Right ventricle myocardium superior (tissue), 1 donor: ENCODE results near the gene PLPPR1. TPM values are rescaled to one million over a fixed set of nuclear protein-coding genes. Genes with fewer than 3 reads are reported as not detected.

Experiments used
- ATAC-seq: fragments of 200-7000 bp; cut with Tn5 transposase; one replicate; pipeline ENCODE4 v1.9.1; 2020; ENCODE audit warnings: mild to moderate bottlenecking; ENCODE audit not compliant: poor library complexity
- DNase-seq: peaks from one replicate; pipeline ENCODE4 v3.0.0-alpha.2; 2020
- intact Hi-C: fragments of 100-400 bp; cut with DNase I; formaldehyde crosslinking; loops from one replicate; pipeline ENCODE4 v1.11.2; 2022
- total RNA-seq: library from RNA; stranded (reverse); fragmentation: NEBNext Ultra II Directional; extraction: Animal tissue kit (Norgen Biotek cat#: 25700); gene quantifications from one replicate; pipeline ENCODE4 v1.2.1, GENCODE V29; 2021
- donor health status: DM: no; HTN: yes; CAD: no; lungs with severe emphysema.

The PLPPR1 gene
- total RNA-seq, 1 donor from 2014 or later: not detected

DNA sequence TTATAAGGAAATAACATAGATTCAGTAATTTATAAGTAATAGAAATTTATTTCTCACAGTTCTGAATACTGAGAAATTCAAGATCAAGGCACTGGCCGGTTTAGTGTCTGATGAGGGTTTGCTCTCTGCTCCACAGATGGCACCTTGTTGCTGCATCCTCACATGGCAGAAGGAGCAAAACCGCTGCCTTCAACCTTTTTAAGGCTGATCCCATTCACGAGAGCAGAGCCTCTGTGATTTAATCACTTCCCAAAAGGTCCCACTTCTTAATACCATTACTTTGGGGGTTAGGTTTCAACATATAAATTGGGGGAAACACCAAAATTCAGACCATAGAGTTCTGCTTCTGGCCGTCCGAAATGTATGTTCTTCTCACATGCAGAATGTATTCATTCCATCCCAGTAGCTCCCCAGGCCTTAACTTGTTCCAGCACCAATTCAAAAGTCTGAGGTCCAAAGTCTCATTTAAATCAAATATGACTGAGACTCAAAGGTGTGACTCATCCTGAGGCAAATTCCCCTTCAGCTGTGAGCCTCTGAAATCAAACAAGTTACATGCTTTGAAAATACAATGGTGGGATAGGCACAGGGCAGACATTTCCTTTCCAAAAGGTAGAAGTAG is 325.7 kb downstream of the PLPPR1 start:
- no peak for DNase-seq
- ATAC-seq: no peak
- intact Hi-C loops: no loop called here

DNA sequence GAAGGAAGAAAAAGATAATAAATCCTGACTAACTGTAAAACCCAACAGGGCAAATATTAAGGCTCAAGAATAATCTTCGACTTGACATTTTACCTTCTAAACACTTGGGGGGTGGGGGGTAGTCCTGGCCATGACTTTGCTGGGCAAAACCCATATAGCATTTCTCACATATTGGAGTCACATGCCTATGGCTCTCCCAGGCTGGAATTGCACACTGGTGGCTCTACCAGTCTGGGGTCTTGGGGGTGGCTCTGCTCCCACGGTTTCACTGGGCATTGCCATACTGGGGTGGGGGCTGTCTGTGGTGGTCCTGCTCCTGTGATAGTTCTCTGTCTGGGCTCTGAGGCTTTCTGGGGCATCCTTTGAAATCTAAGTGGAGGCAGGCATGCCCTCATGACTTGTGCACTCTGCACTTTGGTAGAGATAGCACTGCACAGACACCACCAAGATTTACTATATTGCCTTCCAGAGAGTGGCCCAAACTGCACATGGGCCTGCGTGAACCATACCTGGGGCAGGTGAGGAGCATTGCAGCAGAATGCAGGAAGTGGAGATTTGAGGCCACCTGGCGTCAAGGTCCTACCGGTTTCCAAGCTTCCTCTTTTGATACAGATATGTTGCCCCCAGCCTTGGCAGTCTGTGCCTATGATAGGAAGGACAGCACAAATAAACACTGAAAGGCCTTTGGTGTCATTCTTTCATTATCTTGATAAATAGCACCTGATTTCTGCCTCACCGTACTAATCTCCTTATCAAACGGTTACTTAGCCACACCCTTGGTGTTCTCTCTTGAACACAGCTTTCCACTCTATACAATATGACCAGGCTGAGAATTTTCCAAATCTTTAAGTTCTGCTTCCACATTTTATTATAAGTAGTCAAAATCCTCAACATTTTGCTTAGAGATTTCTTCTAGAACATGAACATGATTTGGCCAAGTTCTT is 326.5 kb downstream of the PLPPR1 start:
- no peak for DNase-seq
- ATAC-seq: no peak
- intact Hi-C loops: no loop called here

DNA sequence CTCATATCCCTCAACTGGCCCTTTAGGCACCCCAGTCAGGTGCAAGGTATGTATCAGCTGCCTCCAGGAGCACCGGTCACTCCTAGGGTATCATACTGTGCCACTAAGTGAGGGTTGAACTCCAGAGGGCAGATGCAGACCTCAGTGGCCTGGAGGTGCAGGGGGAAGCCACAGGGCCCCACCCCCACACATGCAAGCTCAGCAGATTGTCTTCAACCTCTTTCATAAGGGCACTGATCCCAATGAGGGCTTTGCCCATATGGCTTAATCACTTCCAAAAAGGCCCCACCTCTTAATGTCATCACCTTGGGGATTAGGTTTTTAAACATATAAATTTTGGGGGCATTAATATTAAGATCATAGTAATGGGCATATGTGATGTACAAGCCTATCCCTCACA is 328.1 kb downstream of the PLPPR1 start:
- intact Hi-C loops: no loop called here
- ATAC-seq: no peak
- no peak for DNase-seq

DNA sequence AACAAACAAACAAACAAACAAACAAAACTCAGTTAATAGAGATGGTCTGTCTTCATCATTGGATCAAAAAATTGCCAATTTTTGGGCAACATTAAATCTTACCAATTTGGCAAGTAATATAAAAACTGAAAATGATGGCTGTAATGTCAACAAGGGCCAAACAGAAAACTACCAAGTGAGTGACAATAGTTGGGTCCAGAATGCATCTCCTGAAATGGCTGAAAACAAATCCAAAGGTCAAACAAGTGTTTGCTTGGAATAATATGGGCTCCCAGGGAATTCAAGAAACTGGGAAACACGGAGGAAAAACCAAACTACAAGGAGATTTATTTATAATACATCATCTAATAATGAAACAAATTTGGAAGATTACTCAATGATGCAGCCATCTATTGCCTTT is 331.2 kb downstream of the PLPPR1 start:
- no peak for DNase-seq
- intact Hi-C loops: no loop called here
- ATAC-seq: no peak

DNA sequence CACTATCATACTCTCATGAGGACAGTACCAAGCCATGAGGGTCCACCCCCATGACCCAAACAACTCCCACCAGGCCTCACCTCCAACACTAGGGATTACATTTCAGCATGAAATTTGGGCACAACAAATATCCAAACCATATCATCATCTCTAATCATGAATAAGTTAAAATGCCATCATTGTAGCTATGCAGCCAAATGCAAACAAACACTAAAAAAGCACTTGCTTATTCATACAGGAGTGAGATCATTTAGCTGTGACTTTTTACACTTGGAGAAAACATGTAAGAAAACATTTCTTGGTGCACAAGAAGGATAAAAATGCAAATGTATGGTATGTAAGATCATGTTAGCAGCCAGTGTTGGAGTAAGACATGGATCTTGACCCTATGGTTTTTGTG is 332.1 kb downstream of the PLPPR1 start:
- no peak for DNase-seq
- intact Hi-C loops: no loop called here
- ATAC-seq: no peak

DNA sequence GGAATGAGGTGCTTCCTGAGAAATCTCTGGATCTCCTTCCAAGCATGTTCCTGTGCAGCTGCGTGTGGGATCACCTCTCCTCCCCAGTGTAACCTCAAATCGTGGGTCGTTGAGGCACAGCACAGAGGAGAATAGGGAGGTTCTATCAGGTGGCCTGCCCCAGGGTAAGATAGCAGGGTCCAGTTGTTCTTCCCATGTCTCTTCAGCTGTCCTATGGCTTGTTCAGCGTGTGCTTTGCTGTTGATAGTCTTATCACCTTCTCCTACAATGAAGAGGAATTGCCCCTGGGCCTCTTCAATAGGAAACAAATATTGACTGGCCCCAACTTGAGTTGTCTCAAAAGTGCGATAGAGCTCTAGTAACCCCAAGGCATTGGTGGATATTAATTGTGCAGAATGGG is 333.9 kb downstream of the PLPPR1 start:
- intact Hi-C loops: no loop called here
- DNase-seq (no peak), ATAC-seq (no peak)

DNA sequence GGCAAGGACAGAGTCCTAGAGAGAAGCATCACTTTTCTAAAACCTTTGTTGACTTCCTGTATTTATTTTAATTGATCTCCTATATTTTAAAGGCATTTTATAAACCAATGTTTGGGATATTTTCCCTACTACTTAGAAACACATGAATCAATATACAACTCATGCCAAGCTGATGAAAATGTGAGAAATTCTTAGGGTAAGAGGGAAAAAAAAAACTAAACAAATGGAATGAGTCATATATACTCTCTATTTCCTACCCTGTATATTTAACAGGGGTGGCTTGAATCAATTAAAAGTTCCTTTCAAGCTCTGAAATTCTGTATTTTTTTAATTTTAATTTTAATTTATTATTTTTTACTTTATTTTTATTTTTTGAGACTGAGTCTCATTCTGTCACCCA is 336.7 kb downstream of the PLPPR1 start:
- no peak for DNase-seq
- no peak for ATAC-seq
- intact Hi-C loops: no loop called here

DNA sequence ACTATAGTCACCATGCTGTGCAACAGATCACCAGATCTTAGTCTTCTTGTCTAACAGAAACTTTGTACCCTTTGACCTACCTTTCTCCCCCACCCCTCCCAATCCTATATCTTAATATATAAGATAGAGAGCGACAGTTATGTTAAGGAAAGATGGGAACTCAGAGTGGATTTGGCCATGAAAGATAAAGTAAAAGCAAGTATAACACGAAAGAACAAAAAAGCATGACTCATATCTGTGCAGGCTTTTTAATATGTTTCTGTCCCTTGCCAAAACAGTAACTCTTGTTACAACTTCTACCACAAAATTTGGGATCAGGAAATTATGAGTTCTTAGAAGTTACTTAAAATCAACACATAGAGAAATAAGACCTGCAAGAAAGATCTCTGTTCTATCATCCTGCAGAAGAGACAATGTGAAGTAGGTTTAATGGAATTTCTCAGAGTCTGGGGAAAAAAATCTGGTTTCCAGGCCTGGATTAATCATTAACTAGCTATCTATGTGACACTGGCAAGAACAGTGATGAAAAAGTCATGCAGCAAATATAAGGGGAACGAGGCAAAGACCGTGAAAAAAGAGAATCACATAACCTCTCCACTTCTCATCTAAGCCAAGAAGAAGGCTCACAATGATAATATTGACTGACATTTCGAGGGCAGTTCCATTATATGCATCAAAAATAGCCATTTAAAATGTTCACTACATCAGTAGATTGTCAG is 337.7 kb downstream of the PLPPR1 start:
- ATAC-seq (no peak), DNase-seq (no peak)
- intact Hi-C loops: no loop called here

DNA sequence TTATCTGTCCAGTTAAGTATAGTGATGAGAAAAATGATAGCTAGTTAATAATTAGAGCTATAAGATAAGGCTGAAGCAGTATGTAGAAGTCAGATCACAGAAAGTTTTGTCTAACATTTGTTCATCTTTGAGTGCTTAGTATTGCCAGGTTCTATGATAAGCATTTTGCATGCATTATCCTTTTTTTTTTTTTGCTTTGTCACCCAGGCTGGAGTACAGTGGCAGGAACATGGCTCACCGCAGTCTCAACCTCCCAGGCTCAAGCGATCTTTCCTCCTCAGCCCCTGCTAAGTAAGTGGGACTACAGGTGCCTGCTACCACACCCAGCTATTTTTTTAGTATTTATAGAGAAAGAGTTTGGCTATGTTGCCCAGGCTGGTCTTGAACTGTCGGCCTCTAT is 338.8 kb downstream of the PLPPR1 start:
- DNase-seq: no peak
- no peak for ATAC-seq
- intact Hi-C loops: no loop called here

DNA sequence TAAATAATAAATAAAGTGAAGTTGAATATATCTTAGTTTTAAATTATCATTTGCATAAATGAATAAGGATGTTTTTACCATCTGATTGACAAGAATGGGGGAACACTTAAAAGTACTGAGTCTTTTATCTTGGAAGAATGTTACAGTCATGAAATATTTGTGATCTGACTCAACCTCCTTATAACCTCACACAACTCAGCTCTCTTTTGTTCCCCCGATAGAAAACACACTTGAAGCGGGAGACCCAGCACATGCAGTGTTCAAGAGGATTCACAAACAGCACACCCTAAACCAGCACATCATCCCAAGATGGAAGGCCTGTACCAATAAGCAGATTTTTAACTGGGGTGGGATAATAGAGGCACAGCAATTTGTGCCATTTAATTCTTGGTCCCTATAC is 340.8 kb downstream of the PLPPR1 start:
- intact Hi-C loops: no loop called here
- no peak for ATAC-seq

DNA sequence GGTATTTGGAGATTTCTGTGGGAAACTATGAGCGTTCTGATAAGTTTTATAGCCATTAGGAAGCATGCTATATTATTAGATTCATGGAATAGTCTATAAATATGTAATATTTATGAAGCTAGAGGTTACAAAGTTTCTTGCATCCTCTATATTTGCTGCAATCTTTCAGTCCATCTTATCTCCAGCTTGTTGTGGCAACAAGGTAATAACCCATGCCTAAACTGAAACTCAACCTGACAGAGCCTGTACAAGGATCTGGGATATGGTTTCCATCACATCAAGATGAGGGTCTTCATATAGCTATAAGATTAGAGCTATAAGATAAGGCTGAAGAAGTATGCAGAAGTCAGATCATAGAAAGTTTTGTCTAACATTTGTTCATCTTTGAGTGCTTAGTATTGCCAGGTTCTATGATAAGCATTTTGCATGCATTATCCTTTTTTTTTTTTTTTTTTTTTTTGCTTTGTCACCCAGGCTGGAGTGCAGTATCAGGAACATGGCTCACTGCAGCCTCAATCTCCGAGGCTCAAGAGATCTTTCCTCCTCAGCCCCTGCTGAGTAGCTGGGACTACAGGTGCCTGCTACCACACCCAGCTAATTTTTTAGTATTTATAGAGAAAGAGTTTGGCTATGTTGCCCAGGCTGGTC is 341.5 kb downstream of the PLPPR1 start:
- DNase-seq (no peak), ATAC-seq (no peak)
- intact Hi-C loops: no loop called here

More for the DNA sequence above, 340.8 kb downstream of the PLPPR1 start:
- DNase-seq: no peak

DNA sequence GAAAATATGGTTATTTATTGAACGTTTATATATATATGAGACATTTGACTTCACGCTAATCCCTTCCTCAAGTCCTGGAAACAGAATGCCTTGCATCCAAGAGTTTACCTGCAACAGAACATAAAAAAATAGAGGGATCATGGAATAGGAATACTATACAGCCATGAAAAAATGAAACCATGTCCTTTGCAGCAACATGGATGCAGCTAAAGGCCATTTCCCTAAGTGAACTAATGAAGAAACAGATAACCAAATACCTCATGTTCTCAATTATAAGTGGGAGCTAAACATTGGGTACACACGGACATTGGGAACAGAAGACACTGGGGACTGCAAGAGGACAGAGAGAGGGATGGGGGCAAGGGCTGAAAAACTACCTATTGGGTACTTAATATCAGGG is 343.3 kb downstream of the PLPPR1 start:
- DNase-seq (no peak), ATAC-seq (no peak)
- intact Hi-C loops: no loop called here

DNA sequence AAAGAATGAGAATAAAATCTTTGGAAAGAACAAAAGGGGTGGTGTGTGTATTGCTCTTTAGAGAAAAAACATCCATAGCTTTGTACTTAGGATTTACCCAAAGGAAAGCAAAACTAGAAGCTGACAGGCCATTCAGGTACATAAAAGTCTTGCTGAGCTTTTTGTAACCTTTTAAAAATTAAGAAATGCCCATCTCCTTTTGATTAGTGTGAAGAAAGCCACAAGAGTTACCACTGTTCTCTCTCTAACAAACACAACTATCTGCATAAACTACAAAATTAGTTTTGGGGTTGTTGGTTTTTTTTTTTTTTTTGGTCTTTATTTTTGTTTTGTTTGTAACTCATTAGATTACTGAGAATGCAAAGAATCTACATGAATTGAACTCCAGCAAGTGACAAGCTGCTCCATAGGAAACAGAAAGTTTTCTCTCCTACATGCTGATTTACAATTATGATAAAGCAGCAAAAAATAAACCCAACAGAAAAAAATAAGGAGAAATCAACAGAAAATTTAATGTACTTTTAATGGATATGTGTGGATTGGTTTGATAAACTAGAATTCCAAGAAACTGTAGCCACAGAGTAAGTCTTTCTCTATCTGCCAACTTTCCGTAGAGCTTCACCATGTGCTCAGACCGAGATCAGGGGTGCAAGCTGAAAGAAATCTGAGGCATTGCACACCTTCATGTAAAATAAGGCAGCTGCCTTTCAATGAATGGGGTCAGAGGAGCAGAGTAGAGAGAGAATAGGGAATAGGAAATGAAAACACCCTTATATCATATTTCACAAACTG is 344.0 kb downstream of the PLPPR1 start:
- no peak for ATAC-seq
- intact Hi-C loops: no loop called here
- no peak for DNase-seq
